HL-60/S4 treated with phorbol 12-myristate 13-acetate at 8.2 ng/mL for 4 days and 3 days (cell line): ENCODE data around the gene GAN.
"Not testable (repeated sequence)": the region's sequence is repeated elsewhere in the genome, so short reads cannot be mapped to it uniquely, and the experiment has no call there.

ENCODE experiments used
- in situ Hi-C: fragments of 300-500 bp; cut with MboI; formaldehyde crosslinking; loops from 2 replicates; pipeline ENCODE4 v1.15.0; 2022; ENCODE audit warnings: low sequenced_read_pairs

The GAN gene

DNA sequence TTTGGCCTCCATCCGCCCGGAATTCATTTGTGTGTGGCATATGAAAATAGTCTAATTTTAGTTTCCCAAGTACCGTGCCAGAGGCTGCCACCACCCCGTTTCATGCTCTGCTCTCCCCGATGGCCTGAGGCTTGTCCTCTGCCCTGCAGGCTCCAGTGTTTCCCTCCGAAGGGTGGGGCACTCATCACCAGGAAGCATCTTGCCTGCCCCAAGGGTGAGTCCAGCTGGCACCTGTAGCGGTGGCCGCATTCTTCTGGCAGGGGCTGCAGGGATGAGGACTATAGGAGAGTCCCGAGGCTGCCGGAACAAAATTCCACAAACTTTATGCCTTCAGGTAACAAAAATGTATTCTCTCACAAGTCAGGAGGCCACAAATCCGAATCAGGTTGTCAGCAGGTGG, 106.8 kb downstream of the GAN start:
- in situ Hi-C loops = no loop called here

GRCh38 chr16:81422153-81422552, 107.4 kb downstream of the GAN start:
- in situ Hi-C loops = not testable (repeated sequence)

DNA sequence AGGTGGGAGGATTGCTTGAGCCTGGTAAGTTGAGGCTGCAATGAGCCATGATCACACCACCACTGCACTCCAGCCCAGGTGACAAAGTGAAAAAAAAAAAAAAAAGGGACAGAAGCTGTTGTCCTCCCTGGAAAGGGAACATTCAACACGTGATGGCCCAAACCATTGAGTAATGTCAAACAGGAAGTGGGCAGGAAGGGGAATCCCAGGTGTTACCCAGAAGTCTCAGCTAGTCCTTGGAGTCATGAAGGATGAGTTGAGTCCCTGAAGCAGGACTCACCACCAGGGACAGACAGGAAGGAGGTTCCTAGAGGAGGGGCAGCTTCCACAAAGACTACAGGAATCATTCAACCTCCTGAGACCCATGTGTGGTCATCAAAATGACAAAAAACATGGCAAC, 110.0 kb downstream of the GAN start:
- in situ Hi-C loops = no loop called here

DNA sequence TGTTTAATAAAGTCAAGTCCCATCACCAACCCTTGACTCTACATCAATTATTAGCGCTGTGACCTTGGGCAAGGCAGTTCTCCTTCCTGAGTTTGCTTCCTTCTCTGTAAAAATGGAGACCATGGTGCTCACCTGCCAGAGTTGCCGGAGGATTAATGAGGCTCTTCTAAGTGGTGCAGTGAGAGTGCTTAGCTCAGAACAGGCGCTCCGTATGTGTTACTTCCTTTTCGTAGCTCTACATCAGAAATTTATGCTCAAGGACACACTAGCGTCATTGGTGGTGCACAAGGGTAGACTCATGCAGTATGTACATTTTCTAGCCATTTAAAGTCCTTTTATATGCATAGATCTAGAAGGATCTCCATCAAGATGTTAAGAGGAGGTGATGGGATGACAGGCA, 112.5 kb downstream of the GAN start:
- in situ Hi-C loops = no loop called here

- in situ Hi-C loops = no loop called here
Measured at GRCh38 chr16:81429045-81429521, 114.3 kb downstream of the GAN start.

- in situ Hi-C loops = no loop called here
Measured at GRCh38 chr16:81431554-81432353, 117.0 kb downstream of the GAN start.

DNA sequence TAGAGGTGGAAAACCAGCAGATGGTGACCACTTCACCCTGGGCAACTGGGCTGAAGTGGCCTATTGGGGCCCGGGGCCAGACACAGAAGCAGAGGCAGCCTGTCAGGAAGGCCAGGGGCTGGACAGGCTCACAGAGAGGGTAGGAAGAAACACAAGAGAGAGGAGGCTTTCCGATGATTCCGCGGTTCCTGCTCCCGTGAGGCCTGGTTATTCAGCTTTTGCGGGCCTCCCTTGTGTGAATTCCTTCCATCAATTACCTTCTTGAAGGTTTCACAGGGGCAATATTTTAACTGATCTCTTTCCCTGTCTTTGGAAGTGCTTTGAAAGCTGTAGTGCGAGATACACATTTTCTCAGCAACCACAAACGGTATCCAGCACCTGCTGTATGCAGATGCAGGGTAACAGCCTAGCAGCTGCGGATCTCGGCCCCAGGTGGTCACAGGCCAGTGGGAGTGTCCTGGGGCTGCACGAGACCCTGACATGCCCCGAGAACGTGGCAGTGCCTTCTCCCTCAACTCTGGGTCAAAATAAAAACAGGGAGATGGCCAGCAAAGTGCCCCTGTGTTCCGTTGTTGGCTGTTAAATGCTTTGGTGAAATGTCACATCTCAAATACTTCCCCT, 118.3 kb downstream of the GAN start:
- in situ Hi-C loops = no loop called here

DNA sequence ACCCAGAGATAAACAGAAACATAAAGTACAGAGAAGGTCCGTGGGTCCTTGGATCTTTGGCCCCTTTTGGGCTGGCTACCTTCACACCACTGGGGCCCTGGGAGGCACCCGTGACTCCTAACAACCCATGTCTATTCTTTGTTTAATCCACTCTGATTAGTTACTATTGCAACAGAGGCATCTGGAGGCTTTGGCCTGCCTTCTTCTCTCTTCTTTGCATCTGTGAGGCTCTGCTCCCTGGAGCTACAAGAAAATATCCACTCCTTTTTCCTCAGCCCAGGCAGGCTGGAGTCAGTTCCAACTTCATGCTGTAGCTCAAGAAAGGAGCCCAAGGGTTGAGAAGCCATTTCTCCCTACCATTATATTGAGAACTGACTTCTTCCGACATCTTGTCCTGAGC, 120.3 kb downstream of the GAN start:
- in situ Hi-C loops = no loop called here

DNA sequence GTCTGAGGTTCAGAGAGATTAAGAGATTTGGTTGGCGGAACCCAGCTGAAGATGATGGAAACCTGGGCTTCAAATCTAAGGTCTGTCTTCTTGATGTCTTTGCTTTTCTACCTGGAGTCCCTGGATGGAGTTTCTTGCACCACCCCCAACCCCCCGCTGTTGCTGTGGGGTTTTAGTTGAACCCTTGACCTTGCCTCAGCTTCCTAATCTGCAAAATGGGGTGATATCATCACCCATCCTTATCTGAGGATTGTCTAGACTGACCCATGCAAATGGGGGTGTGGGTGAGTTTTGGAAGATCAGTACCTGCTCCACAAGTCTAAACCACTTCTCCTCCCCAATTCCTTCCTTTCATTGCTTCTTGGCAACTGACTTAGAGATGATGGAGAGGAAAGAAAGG, 120.8 kb downstream of the GAN start:
- in situ Hi-C loops = no loop called here

DNA sequence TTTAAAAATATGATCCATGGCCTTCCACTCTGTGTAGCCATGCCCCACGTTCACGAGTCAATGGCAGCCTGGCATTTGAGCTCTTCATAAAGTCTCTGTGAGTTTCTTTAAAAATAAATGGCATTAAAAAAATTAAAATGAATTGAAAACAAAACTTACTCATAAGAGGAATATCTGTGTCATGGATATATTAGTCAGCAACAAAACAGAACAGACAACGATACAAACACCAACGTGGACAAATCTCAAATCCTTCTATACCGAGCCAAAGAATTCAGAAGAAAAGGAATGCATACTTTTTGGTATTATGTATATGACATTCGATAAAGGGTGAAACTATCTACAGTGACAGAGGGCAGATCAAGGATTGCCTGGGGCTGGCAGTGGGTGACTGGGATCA, 121.6 kb downstream of the GAN start:
- in situ Hi-C loops = no loop called here

- in situ Hi-C loops = no loop called here
Measured at GRCh38 chr16:81437865-81438264, 123.1 kb downstream of the GAN start.
